Right atrium auricular region (tissue), 2 donors: ENCODE measurements around the gene CABLES1. TPM values are rescaled to one million over a fixed set of nuclear protein-coding genes. Genes with fewer than 3 reads are reported as not detected.

Source experiments
- DNase-seq: peaks from one replicate; pipeline ENCODE4 v3.0.0-alpha.2; 2019; ENCODE audit warnings: low spot score
- H3K27ac ChIP-seq, 2 donors: fragments of 200-600 bp; sonication (generic); 1 replicate in 1 of 2; 2 replicates in 1 of 2; pipeline ENCODE4 v1.5.1; 2016 to 2019
- H3K27me3 ChIP-seq, 2 donors: fragments of 200-600 bp; sonication (generic); one replicate each; pipeline versions ENCODE4 v1.5.1 to v1.6.0; 2017 to 2019
- H3K36me3 ChIP-seq: fragments of 200-600 bp; sonication (generic); one replicate; pipeline ENCODE4 v1.5.1; 2016
- H3K4me1 ChIP-seq, 2 donors: fragments of 200-600 bp; sonication (generic); one replicate each; pipeline versions ENCODE4 v1.5.1 to v1.6.0; 2017 to 2019
- H3K4me3 ChIP-seq, 2 donors: fragments of 200-600 bp; sonication (generic); 1 replicate in 1 of 2; 2 replicates in 1 of 2; pipeline ENCODE4 v1.5.1; 2017 to 2019; ENCODE audit warnings: mild to moderate bottlenecking in 1 of 2, moderate library complexity in 1 of 2
- H3K9me3 ChIP-seq, 2 donors: fragments of 200-600 bp; sonication (generic); one replicate each; pipeline ENCODE4 v1.5.1; 2019
- total RNA-seq, 2 donors: library from RNA; depleted of rRNA; stranded (reverse); fragments of >200 nt; gene quantifications; one replicate each; pipeline ENCODE4 v1.1.0, GENCODE V29; 2016
- TF ChIP-seq, protein P1 (sequence below), 2 donors: fragments of 200-600 bp; sonication (generic); IDR thresholded peaks; one replicate each; pipeline ENCODE4 v1.5.1; 2019; ENCODE audit warnings: antibody characterized with exemption in 2 of 2

The CABLES1 gene
- total RNA-seq, 2 donors from 2014 or later = 5.4 to 6.9 TPM

DNA sequence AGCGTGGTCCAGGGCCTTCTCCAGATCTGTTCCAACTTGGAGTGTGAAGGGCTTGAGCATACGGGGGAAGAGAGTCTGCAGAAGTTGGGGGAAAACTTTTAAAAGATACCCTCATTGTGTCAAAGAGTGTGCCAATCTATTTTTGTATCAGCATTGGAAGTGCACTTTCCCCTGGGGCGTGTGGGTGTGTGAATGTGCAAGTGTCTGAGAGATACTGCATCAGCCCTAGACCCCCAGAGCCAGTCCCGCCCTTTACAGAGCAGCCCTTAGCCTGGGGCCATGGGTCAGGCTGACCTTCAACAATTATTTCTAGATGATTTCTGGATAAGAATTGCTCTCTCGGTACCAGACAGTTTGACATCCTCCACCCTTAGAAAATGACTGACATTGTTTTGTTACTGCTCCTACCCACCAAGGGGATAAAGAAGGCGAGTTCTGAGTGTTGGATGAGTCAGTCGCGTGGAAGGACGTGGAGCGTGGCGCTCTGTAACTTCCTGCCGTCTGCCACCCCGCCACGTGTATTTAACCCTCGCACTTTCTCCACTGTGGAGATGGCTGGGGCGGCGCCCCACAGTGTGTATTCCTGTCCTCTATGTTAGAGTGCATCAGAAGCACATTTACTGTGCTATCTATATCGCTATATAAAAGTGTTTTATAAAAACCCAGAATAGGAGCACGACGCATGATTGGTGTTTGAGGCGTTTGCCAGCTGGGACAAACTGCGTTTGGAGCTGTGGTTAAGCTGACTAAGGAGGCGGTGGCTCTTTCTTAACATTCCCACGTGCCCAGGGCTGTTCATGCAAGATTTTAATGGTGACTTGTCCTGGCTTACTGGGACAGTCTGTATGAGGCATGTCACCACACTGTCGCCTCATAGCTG, 122.6 kb downstream of the CABLES1 start:
- H3K4me1 ChIP-seq = peaks cover 0 to 36% of the 10 kb centered on the region in 2 donors
- H3K36me3 ChIP-seq = no peaks in the 10 kb centered on the region
- no peaks in the 10 kb centered on the region for H3K27me3 ChIP-seq
- TF ChIP-seq, protein P1, sequence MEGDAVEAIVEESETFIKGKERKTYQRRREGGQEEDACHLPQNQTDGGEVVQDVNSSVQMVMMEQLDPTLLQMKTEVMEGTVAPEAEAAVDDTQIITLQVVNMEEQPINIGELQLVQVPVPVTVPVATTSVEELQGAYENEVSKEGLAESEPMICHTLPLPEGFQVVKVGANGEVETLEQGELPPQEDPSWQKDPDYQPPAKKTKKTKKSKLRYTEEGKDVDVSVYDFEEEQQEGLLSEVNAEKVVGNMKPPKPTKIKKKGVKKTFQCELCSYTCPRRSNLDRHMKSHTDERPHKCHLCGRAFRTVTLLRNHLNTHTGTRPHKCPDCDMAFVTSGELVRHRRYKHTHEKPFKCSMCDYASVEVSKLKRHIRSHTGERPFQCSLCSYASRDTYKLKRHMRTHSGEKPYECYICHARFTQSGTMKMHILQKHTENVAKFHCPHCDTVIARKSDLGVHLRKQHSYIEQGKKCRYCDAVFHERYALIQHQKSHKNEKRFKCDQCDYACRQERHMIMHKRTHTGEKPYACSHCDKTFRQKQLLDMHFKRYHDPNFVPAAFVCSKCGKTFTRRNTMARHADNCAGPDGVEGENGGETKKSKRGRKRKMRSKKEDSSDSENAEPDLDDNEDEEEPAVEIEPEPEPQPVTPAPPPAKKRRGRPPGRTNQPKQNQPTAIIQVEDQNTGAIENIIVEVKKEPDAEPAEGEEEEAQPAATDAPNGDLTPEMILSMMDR (IDR thresholded peaks at IDR 0.05) = no peak
- no peak overlapping the region for H3K4me3 ChIP-seq
- DNase-seq = peak; percentile 82
- peak overlapping the region in 1 of 2 donors; percentile 49 for H3K27ac ChIP-seq
- H3K9me3 ChIP-seq = no peaks in the 10 kb centered on the region

GRCh38 chr18:23258566-23259469, 123.5 kb downstream of the CABLES1 start:
- no peaks in the 10 kb centered on the region for H3K9me3 ChIP-seq
- DNase-seq = no peak
- H3K27ac ChIP-seq = peak overlapping the region; percentile 49 to 79
- H3K27me3 ChIP-seq = no peaks in the 10 kb centered on the region
- no peak overlapping the region for H3K4me3 ChIP-seq
- TF ChIP-seq, protein P1 (IDR thresholded peaks at IDR 0.05) = no peak
- H3K4me1 ChIP-seq = peaks cover 0 to 36% of the 10 kb centered on the region in 2 donors
- no peaks in the 10 kb centered on the region for H3K36me3 ChIP-seq

DNA sequence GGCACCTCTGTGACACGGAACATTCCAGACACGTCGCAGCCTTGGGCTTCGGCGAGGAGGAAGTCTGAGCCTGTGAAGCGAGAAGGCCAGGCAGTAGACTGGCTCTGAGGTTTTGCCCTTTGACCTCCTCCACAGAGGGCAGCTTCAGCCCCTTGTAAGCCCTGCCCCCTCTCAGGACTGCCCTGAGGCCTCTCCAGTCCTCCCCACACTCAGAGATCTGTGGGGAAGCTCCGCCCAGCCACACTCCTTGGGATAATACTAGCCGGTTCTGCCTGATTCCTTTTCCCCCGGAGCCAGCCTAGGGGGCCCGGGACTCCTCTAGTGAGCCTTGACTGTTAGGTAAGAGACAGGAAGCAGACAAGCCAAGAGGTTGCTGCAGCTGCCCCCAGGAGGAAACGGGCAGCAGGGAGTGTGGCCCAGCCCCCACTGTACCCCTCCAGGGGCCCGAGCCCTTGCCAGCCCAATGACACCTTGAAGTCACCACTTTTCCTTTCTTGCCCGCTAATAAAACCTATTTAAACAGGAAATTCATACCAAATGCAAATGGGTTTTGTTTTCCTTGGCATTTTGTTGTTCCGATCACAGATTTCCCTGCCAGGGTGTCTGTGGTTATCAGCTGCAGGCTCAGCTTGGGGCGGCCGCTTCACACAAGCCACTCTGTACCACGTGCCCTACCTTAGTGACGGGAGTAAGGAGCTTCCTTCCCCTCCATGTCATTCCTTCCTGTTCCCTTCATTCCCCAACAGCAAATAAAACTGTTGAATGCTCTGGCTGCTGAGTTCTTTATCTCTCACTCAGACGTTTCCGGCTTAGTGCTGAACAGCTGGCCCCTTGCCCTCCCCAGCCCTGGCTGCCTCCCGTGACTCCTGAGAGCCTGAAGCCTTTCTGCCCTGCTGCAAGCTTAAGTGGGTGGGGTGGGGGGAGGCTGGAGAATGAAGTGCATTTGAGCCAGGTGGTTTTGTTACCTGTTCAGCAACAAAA, 124.7 kb downstream of the CABLES1 start:
- TF ChIP-seq, protein P1 (IDR thresholded peaks at IDR 0.05) = no peak
- no peaks in the 10 kb centered on the region for H3K27me3 ChIP-seq
- peak; percentile 84 for DNase-seq
- H3K9me3 ChIP-seq = no peaks in the 10 kb centered on the region
- H3K4me1 ChIP-seq = peaks cover 0 to 36% of the 10 kb centered on the region in 2 donors
- H3K36me3 ChIP-seq = no peaks in the 10 kb centered on the region
- H3K4me3 ChIP-seq = peak overlapping the region in 1 of 2 donors; percentile 31
- peak overlapping the region; percentile 67 to 79 for H3K27ac ChIP-seq

DNA sequence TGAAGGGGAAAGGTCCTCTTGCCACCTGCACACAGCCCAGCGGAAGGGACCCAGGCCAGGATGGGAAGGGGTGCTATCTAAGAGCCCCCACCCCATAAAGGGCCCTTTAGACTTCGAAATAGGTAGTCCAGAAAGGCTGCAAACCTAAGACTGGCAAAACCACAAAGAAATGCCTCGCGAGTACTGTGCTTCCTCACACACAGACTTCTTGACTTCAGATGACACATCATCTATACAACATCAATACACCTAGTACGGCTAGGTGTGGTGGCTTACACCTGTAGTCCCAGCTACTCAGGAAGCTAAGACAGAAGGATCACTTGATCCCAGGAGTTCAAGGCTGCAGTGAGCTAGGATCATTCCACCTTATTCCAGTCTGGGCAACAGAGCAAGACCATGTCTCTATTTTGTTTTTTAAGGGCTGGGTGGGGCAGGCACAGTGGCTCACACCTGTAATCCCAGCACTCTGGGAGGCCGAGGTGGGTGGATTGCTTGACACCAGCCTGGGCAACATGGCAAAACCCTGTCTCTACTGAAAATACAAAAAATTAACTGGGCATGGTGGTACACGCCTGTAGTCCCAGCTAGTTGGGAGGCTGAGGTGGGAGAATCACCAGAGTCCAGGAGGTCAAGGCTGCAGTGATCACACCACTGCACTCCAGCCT, 125.8 kb downstream of the CABLES1 start:
- no peak for DNase-seq
- Histone ChIP-seq H3K36me3 (no peaks in the 10 kb centered on the region), H3K4me3 (no peak overlapping the region), H3K4me1 (peaks cover 0 to 36% of the 10 kb centered on the region in 2 donors), H3K9me3 (no peaks in the 10 kb centered on the region), H3K27ac (peak overlapping the region in 1 of 2 donors; percentile 79), H3K27me3 (no peaks in the 10 kb centered on the region)
- TF ChIP-seq, protein P1 (IDR thresholded peaks at IDR 0.05) = no peak
